HG02571 (cell line): ENCODE measurements around the gene NHLRC3.
"Not testable (repeated sequence)": the region's sequence is repeated elsewhere in the genome, so short reads cannot be mapped to it uniquely, and the experiment has no call there.

Experiments used
- ATAC-seq: cut with Tn5 transposase; IDR thresholded peaks from one replicate; pipeline ENCODE4 v1.9.1; 2021; ENCODE audit warnings: mild to moderate bottlenecking, moderate library complexity; ENCODE audit not compliant: unreplicated experiment

The NHLRC3 gene

DNA sequence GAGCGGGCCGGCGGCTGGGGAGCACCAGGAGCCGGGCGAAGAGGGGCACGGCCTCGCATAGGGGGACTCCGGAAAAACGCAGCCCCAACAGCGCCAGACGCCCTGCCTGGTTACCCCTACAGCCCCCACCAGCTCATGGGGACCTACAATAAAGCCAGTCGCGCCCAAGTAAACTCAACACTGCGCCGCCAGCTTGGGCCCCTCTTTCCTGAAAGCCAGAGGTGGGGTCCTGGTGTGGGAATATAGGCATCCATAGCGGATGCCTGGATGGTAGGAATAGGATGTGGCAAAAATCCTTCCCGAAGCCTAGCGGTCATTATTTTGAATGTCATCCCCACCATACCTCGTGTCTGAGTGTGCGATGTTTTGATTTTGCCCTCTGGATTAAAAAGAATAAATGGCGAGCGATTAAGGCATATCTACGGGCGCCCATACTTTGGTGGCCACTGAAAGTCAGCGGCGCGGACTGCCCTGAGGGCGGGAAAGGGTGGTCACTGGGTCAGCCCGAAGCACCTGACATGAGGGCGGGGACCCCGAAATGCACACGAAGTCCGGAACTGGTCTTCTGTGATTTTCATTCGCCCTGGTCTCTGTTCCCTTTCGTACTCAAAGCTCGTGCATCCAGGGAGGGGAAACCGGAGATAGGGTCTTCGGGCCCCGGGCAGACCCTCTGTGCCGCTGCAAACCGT is at the start of gene NHLRC3, which contains the start of gene PROSER1:
Gene NHLRC3 (plus strand): TSS at position 577 of the 689 bp plus-strand sequence. CDS start 184 bp downstream, outside the sequence.
Gene PROSER1 (minus strand): TSS at position 210 of the 689 bp plus-strand sequence. CDS start 847 bp downstream, outside the sequence.
- ATAC-seq: peak; percentile 66

GRCh38 chr13:38990693-38991092 is 47.6 kb upstream of the NHLRC3 start, which contains the start of gene STOML3:
TSS of gene STOML3 (minus strand) at chr13:38990831. CDS start at chr13:38990721, 110 bp downstream.
- ATAC-seq: no peak

DNA sequence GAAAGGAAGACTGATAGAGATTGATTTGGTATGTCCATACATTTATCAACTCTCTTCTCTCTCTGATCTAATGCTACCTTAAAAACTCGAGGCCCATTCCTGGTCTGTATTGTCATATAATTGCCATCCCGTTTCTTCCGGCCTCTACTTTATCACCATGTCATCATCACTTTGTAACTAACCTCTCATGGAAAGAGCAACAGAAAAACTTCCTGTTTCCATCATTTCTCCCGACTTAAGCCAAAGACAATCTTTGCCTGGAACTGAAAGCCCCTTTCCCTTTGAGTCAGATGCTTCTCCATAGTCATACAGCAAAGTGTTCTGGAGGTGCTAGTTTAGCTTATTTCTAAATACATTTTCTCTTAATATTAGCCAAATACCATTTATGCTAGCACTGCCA is 44.9 kb upstream of the NHLRC3 start:
- no peak for ATAC-seq

- ATAC-seq: no peak
Observed at GRCh38 chr13:38998739-38999138, 39.5 kb upstream of the NHLRC3 start.

- ATAC-seq: not testable (repeated sequence)
Observed at GRCh38 chr13:39006371-39007111, 31.7 kb upstream of the NHLRC3 start.

DNA sequence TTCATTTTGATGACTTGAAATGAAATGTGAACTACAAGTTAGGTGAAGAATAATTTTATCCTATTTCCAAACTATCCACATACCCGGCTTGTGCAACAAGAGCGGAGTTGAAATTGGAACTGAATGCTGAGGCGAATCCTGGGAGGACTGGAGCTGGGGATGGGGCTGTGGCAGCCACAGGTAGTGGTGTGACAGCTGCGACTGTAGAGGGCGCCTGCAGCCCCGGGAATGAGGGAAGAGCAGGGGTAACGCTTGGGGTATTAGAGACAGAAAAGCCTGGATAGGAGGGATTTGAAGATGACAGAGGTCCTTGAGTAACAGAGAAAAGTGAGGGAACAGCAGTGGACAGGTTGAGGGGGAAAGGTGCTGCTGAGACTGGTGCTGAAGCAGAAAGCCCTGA is 25.6 kb upstream of the NHLRC3 start:
- no peak for ATAC-seq

- ATAC-seq: no peak
Observed at GRCh38 chr13:39013462-39013861, 24.8 kb upstream of the NHLRC3 start.

DNA sequence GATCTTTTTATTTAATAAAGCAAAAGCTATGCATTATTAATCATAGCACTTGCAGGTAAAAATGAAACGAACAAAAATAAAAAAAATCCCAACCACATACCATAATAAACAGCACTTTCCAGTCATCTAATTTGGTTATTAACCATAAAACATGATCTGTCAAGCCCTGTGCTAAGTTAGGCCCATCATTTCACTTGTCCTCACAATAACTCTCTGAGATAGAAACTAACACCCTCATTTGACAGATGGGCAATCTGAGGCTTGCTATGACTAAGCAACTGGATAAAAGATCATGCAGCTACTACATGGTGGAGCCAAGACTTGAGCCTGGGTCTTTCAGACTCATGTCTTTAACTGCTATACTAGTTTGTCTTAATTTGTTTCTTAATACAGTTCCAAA is 22.2 kb upstream of the NHLRC3 start:
- ATAC-seq: peak; percentile 78

GRCh38 chr13:39016787-39017186 is 21.5 kb upstream of the NHLRC3 start:
- ATAC-seq: peak; percentile 77

- no peak for ATAC-seq
Observed at GRCh38 chr13:39020853-39021462, 17.3 kb upstream of the NHLRC3 start.

DNA sequence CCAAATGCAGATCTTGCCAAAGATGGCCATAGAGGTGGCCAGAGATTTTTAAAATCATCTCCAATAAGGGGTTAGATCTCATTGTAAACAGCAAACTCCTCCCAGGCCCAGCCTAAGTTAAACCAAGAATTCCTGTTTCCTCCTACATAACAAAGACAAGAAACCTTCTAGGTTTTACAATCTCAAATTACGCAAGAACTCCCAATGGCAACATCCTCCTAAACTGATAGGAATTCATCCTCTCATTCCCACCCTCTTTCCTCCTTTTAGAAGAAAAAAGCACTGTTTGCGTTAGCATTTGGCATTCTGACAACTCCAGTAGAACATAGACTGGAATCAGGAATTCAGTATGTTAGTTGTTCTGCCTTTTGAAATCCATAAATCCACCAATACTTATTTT is 14.9 kb upstream of the NHLRC3 start:
- no peak for ATAC-seq

DNA sequence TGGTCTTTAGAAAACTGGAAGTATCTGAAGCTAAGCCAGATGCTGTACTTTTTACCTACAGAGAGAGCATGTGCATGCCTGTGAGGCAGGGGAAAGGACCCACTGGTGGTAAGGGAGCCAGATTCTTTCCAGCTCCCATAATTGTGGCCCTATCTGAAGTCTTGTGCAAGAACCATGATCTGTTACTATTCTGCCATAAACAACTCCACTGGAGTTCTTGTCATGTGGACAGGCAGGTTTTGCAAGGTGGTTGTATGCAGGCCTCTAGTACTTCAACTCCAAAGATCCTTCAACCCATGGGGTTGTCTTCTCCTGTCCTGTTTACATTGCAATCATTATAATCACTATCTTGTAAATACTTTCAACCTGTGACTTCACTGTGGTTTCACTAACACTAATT is 14.5 kb upstream of the NHLRC3 start:
- ATAC-seq: no peak

DNA sequence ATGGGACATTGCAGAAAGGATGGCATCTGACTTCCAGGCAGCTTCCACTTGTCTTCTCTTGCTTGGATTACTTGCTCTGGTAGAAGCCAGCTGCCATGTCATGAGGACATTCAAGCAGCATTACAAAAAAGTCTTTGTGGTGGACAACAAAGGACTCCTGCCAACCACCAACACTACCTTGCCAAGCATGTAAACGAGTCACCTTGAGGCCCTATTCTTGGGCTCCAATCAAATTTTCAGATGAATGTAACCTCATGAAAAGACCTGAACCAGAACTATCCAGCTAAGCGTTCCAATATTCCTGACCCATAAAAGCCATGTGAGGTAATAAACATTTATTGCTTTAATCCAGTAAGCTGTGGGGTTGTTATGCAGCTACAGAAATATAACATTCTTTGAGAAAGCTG is 12.8 kb upstream of the NHLRC3 start:
- ATAC-seq: no peak

GRCh38 chr13:39032150-39032549 is 6.1 kb upstream of the NHLRC3 start:
- no peak for ATAC-seq

- no peak for ATAC-seq
Observed at GRCh38 chr13:39034085-39034484, 4.2 kb upstream of the NHLRC3 start.

GRCh38 chr13:39035204-39035603 is 3.1 kb upstream of the NHLRC3 start:
- no peak for ATAC-seq

DNA sequence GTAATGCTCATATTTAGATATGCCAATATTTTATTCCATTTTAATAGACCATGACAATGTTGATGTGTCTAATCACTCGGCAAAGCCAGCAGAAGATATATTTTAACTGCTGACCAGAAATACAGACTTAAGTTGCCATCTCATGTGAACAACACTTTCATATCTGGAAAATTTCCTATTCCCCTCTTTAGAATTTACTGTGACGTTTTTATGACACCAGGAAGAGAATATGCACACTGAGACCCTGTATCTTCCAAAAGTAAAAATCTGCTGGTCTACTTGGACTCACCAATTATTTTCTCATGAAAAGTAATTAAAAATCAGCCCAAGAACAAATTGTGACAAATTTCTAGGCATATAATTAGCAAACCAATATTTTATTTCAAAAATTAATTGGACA is 2.5 kb upstream of the NHLRC3 start:
- no peak for ATAC-seq

- no peak for ATAC-seq
Observed at GRCh38 chr13:39036212-39036611, 2.0 kb upstream of the NHLRC3 start.

DNA sequence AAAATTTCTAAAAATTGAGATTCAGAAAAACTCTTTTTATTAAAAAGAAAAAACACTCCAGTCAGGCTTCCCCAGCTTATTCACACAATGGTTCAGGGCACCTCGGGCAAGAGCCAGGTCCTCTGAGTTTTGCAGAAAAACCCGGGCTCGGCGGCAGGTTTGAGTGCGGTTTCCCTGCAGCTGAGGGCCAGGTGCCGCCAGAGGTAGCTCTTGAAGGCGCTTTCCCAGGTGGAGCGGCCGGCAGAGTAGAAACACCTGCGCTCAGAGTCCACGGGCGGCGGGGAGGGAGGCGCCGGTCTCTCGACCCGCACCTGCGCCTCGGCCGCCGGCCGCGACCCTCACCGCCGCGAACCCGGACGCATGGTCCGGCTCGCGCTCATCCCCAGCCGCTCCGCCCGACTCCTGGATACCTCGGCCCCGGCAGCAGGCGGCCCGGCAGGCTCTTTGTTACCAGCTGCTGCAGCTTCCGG is 811 bp upstream of the NHLRC3 start:
- ATAC-seq: peak; percentile 27

DNA sequence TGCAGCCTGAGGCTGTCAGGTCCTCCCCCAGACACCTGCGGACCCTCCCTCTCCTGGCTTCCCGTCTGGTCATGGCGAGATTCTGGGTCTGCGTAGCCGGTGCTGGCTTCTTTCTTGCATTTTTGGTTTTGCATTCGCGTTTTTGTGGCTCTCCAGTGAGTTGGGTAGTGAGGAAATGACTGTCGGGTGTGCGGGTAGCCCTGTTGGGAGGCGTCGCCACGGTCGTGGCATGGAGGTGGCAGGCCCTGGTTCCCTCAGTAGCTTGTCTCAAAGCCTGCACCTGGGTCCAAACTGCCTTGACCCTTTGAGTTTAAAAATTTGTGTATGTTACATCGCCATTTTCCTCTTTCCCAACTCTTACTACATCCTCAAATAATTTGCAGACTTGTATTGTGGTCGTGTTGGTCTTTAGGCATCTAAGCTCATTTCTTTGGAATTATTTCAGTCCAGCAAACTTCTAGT is 344 bp downstream of the NHLRC3 start:
- ATAC-seq: peak; percentile 37

GRCh38 chr13:39039041-39039440 is 785 bp downstream of the NHLRC3 start:
- ATAC-seq: no peak
